OCI-M2 (cell line): ENCODE results near the gene SLAMF7.
"Not testable (repeated sequence)": the region's sequence is repeated elsewhere in the genome, so short reads cannot be mapped to it uniquely, and the experiment has no call there.

Experiments
- DNase-seq: peaks from one replicate; lab custom pipeline; 2025; ENCODE audit not compliant: unreplicated experiment; lab: John Stamatoyannopoulos, UW

Gene SLAMF7, protein sequence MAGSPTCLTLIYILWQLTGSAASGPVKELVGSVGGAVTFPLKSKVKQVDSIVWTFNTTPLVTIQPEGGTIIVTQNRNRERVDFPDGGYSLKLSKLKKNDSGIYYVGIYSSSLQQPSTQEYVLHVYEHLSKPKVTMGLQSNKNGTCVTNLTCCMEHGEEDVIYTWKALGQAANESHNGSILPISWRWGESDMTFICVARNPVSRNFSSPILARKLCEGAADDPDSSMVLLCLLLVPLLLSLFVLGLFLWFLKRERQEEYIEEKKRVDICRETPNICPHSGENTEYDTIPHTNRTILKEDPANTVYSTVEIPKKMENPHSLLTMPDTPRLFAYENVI

GRCh38 chr1:160739098-160739511 is at the start of gene SLAMF7:
SLAMF7 (plus strand) TSS chr1:160739247; CDS start chr1:160739302, 55 bp downstream.
- DNase-seq: no peak

DNA sequence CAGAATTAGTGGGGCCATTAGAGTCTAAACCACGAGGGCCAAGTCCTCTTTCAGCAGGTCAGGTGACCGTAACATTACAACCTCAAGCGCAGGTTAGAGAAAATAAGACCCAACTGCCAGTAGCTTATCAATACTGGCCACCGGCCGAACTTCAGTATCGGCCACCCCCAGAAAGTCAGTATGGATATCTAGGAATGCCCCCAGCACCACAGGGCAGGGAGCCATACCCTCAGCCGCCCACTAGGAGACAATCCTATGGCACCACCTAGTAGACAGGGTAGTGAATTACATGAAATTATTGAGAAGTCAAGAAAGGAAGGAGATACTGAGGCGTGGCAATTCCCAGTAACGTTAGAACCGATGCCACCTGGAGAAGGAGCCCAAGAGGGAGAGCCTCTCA is 46.7 kb upstream of the SLAMF7 start:
- DNase-seq: not testable (repeated sequence)

GRCh38 chr1:160702100-160702499 is 36.9 kb upstream of the SLAMF7 start:
- no peak for DNase-seq

DNA sequence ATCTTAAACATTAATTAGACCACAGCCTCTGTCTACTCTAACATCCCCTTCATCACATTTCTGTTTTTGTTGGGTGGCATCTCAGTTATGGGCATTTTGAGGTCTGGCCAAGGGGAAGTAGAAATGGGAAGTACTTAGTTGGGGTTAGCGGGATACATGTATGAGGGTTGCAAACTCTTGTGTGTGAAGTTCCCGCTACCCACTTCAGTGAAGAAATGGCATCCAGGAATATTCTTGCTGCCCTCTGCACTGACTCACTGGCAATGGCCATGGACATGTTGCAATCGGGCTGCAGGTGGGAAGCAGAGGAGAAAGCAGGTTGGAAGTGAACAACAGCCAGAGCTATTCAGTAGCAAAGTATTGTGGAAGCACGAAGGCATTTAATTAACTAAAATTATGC is 34.8 kb upstream of the SLAMF7 start:
- no peak for DNase-seq

- not testable (repeated sequence) for DNase-seq
Measured at GRCh38 chr1:160705212-160705621, 33.8 kb upstream of the SLAMF7 start.

GRCh38 chr1:160705742-160706141 is 33.3 kb upstream of the SLAMF7 start:
- DNase-seq: no peak

DNA sequence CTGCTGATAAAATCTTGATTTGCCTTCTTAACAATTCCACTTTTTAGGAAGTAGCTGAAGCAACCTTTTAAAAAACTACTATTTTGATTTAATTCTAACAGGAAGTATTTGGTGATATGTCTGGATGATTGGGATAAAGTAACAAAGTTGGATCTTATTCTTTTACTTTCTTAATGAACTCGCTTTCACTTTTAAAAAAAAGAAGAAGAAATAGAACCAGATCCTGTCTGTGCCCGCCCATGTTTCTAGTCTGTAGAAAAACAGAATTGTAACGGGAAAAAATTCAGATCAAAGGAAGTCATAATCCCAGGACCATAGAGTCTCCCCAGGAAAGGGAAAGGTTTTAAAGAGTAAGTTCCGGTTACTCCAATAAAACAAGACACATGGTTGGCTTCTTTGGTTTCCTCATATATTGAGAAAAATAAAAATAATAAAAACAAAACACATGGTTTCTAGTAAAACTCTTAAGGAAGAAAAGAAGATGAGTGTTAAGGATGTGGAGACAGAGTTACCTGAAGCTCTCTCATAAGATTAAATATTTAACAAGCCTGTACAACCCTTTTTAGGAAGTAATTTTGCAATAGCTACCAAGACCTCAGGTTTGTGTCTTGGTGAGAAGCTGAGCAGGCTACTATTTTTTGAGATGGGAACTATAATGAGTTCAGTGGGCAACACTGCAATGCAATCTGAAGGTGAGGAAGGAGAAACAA is 32.4 kb upstream of the SLAMF7 start:
- DNase-seq: no peak

GRCh38 chr1:160707236-160708064 is 31.6 kb upstream of the SLAMF7 start:
- DNase-seq: no peak

DNA sequence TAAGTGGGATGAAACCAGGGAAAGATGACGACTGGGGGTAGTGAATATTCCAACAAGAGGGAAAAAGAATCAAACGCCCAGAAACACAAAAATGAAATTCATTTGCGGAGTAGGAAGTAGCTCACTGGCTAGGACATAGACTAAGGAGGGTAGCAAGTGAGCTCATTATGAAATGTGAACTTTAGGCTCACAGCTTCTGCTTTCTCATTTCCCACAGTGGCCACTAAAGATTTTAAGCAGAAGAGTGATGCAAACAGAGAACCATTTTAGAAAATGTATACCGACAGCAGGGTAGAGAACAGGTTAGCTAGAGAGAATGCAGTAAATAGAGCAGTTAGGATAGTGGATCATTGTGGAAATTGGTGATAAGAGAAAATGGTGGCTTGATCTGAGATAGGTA is 30.9 kb upstream of the SLAMF7 start:
- DNase-seq: no peak

DNA sequence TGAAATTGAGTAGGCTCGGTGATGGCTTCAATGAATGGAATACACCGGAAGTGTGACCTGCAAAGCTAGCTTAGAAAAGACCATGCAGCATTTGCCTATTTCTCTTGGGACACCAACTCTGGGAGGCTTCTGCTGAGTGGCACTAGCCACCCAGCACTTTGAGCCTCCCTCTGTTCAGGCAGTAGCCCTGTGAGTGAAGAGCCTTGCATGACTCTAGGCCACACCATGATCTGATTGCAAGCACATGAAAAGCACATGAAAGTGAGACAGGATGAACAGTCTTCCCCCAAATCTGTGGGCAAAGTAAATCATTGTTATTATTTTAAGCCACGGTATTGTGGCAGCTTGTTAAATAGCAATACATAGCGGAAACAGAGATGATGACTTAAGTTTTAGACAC is 30.2 kb upstream of the SLAMF7 start:
- no peak for DNase-seq

GRCh38 chr1:160709715-160710114 is 29.3 kb upstream of the SLAMF7 start:
- DNase-seq: no peak

DNA sequence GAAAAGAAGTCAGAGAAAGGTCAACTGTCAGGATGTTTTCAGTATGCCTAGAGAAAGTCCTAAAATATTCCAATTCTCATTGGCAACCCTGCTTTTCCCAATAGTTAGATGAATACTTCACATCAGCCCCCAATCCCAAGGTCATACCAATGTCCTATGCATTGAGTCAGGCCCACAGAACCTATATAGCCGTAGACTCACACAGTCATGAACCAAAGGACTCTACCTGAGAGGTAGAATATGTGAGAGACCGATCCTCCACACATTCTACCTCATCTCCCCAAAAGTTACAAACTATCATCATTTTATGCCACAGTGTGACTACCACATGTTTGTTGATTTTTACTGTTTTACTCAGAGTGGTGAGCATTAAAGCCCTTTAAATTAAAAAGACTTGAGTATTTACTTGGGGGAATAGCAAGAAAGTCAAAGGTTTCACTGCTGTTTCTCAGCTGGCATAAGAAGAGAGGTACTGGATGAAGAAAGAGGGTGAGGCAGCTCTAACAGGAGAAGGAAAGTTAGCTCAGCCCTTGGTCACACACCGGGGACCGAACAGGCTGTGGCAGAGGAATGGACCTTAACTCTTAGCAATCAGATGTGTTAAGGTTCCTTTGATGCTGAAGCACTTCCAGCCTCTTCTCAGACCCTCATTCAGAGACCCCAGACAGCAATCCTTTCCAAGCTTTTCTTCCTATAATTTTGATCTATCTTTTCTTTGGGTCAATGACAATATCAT is 28.4 kb upstream of the SLAMF7 start:
- DNase-seq: no peak

- no peak for DNase-seq
Measured at GRCh38 chr1:160711276-160711601, 27.8 kb upstream of the SLAMF7 start.

DNA sequence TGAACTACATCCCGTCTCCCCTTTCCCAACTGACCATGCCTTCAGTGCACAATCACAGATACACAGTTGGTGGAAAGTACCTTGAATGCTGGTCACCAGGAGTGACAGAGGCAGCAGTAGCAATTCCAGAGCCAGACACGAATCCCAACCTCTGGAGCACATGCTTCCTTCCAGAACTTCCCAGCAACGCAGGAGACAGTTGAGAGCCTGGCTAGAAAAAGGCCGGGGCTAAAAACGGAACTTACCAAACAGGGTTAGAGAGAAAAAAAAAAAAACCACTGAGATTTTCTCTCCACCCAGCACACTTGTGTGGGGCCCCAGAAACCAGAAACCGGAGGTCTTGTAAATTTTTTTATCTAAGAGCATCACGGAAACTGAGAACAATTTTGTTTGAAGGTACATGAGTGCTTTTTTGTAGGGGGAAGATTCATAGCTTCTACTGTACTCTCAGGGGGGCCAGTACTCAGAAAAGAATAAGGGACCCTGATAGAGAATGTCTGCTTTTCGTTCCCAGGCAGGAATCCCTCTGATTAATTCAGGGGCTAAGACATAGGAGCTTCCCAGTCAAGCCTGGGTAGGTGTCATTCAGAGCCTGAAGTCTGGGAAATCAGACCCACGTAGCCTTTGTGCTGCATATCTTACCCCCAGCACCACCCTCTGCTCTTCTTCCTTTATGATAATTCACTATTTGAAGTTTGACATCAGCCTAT is 27.3 kb upstream of the SLAMF7 start, which contains the start of gene CD48:
Gene CD48, minus strand, starts transcription at position 221 of the 710 bp plus-strand sequence. Its CDS starts 59 bp downstream, at position 162.
- no peak for DNase-seq

- not testable (repeated sequence) for DNase-seq
Measured at GRCh38 chr1:160712525-160713080, 26.4 kb upstream of the SLAMF7 start.

DNA sequence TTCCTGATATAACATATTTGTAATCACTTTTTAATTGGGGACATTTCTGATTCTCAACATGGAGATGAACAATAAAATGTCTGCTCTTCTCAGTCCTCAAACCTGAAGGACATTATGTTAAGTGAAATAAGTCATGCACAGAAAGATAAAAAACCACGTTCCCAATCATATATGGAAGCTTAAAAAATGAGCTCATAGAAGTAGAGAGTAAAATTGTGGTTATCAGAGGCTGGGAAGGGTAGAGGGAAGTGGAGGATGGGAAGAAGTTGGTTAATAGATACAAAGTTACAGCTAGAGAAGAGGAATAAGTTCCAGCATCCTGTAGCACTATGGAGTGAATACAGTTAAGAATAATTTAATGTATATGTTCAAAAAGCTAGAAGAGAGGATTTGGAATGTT is 25.9 kb upstream of the SLAMF7 start:
- DNase-seq: no peak

DNA sequence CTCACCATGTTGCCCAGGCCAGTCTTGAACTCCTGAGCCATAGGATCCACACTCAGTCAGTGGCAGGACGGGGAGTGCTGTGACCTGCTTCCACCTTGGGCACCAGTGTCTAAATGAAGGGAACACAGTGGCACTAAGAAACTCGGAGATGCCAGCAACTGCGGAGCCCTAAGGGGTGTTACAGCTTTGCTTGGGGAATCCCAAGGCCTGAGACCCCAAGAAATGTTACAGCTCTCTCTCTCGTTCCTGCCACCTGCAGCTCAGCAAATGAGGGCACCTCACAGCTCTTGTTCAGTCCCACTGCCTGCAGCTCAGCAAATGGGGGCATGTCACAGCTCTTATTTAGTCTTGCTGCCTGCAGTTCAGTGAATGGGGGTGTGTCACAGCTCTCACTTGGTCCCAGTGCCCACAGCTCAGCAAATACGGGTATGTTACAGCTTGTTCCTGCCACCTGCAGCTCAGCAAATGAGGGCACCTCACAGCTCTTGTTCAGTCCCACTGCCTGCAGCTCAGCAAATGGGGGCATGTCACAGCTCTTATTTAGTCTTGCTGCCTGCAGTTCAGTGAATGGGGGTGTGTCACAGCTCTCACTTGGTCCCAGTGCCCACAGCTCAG is 24.9 kb upstream of the SLAMF7 start:
- not testable (repeated sequence) for DNase-seq

GRCh38 chr1:160716013-160716412 is 23.0 kb upstream of the SLAMF7 start:
- DNase-seq: no peak

- DNase-seq: no peak
Measured at GRCh38 chr1:160717306-160717705, 21.7 kb upstream of the SLAMF7 start.

DNA sequence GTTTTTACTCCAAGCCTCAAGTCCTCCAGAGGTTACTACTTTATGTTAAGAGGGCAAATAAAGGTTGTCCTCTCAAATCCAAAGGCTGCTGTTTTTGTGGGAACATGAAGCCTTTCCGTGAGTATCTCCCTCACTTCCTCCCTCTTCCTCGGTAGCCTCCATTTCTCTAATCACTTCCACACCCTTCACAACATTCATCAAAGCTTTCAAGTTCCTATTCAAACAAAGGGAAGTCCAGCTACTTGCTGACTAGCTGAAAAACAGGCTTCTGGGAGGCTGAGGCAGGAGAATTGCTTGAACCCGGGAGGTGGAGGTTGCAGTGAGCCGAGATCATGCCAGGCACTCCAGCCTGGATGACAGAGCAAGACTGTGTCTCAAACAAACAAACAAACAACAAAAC is 20.8 kb upstream of the SLAMF7 start:
- DNase-seq: no peak
